Natural killer cell (primary cell): ENCODE data around the gene GATAD2A. TPM values are rescaled to one million over a fixed set of nuclear protein-coding genes. Genes with fewer than 3 reads are reported as not detected.

ENCODE experiments used
- ATAC-seq, 3 donors: fragments of 150-1000 bp in 2 of 3; fragments of 200-7000 bp in 1 of 3; cut with Tn5 transposase; 1 replicate in 1 of 3; 2 replicates in 2 of 3; pipeline ENCODE4 v1.10.0; 2021; ENCODE audit warnings: mild to moderate bottlenecking in 2 of 3, moderate library complexity in 2 of 3
- DNase-seq, 2 donors: peaks; one replicate each; pipeline versions ENCODE4 v3.0.0 to v3.0.0-alpha.2; 2013 to 2021; ENCODE audit warnings: mixed read lengths in 1 of 2
- H3K27ac ChIP-seq: one replicate; pipeline ENCODE4 v1.5.1; 2013; ENCODE audit warnings: mild to moderate bottlenecking, low read length
- H3K27me3 ChIP-seq: one replicate; pipeline ENCODE4 v1.6.1; 2013; ENCODE audit warnings: low read length; ENCODE audit not compliant: control insufficient read depth, insufficient read depth
- H3K36me3 ChIP-seq: one replicate; pipeline ENCODE4 v1.6.1; 2013; ENCODE audit warnings: low read length; ENCODE audit not compliant: control insufficient read depth, insufficient read depth
- H3K4me1 ChIP-seq: one replicate; pipeline ENCODE4 v1.6.1; 2013; ENCODE audit warnings: low read length; ENCODE audit not compliant: control insufficient read depth, insufficient read depth
- H3K4me3 ChIP-seq: one replicate; pipeline ENCODE4 v1.5.1; 2013; ENCODE audit warnings: low read length
- H3K9me3 ChIP-seq: one replicate; pipeline ENCODE4 v1.6.1; 2013; ENCODE audit warnings: low read length; ENCODE audit not compliant: control insufficient read depth, insufficient read depth
- H3K27ac Mint-ChIP-seq, 2 donors: one replicate each; pipeline ENCODE4 v1.8.0; 2022; ENCODE audit warnings: mild to moderate bottlenecking in 2 of 2, mixed read lengths in 2 of 2, moderate library complexity in 1 of 2
- H3K27me3 Mint-ChIP-seq, 2 donors: one replicate each; pipeline ENCODE4 v1.8.0; 2022; ENCODE audit warnings: low read depth in 2 of 2, mixed read lengths in 2 of 2
- H3K36me3 Mint-ChIP-seq: one replicate; pipeline ENCODE4 v1.8.0; 2022; ENCODE audit warnings: mixed read lengths
- H3K4me1 Mint-ChIP-seq, 2 donors: one replicate each; pipeline ENCODE4 v1.8.0; 2022; ENCODE audit warnings: mixed read lengths in 2 of 2
- H3K4me3 Mint-ChIP-seq: one replicate; pipeline ENCODE4 v1.8.0; 2022; ENCODE audit warnings: mild to moderate bottlenecking, moderate library complexity, mixed read lengths
- H3K9me3 Mint-ChIP-seq, 2 donors: one replicate each; pipeline ENCODE4 v1.8.0; 2022; ENCODE audit warnings: mixed read lengths in 2 of 2
- WGBS: methylation state at CpG from one replicate; pipeline ENCODE4 v1.1.7; 2013; ENCODE audit warnings: missing lambda C conversion rate; ENCODE audit not compliant: insufficient coverage; 5-methylcytosine and 5-hydroxymethylcytosine counted together
- intact Hi-C: fragments of 100-400 bp; cut with micrococcal nuclease; formaldehyde crosslinking; loops from one replicate; pipeline ENCODE4 v1.14.2; 2022
- total RNA-seq, 4 donors: library from RNA; stranded (reverse); fragments of 120-200 nt in 1 of 4; gene quantifications; one replicate each; pipeline versions ENCODE4 v1.2.3 to v1.2.4, GENCODE V29; 2013 to 2022
- TF ChIP-seq, protein P1 (sequence below): fragments of 200-600 bp; IDR thresholded peaks from one replicate; pipeline ENCODE4 v1.8.0; 2022; ENCODE audit warnings: antibody characterized with exemption

The GATAD2A gene
- total RNA-seq, 3 donors from 2014 or later (not counting 1 experiment from before 2014, with no cell fraction given), result 209 to 232 (median 230) TPM

DNA sequence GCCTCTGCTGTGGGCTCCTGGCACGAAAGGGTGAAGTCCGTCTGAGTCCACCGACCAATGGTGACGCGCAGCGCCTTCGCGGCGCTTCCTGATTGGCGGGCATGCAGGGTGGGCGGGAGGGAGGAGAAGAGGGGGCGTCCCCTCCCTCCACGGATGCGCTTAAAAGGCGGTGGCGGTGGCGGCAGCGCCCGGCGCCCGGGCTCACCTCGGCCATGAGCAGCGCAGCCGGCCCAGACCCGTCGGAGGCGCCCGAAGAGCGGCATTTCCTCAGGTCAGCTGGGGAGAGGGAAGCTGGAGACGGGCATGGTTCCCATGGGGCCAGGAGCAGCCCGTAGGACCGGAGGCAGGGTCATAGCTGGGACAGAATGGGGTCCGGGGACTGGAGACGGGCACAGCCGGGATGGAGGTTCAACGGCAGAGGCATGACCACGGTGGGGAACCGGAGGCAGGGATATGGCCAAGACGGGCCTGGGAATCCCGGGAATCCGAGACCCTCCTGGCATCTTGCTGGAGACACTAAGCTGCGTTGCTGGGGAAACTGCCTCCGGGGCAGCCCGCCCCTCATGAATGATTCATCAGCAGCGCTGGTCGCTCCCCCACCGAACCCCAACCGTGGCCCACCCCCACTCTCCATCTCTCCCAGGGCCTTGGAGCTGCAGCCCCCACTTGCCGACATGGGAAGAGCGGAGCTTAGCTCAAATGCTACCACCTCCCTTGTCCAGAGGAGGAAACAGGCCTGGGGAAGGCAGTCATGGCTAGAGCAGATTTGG, 123.4 kb downstream of the GATAD2A start, which contains the start of gene YJEFN3:
Gene YJEFN3 (plus strand): TSS at position 191 of the 770 bp plus-strand sequence. CDS start 22 bp downstream, at position 213.
- peaks cover 21% of the 10 kb centered on the region for H3K36me3 ChIP-seq
- WGBS, result 95% methylated on average over 50 of the region's 50 CpGs
- H3K27ac ChIP-seq, result no peak within 1 kb of the TSS
- H3K9me3 ChIP-seq, result no peaks in the 10 kb centered on the region
- peaks cover 11% of the 10 kb centered on the region for H3K4me1 ChIP-seq
- H3K4me3 ChIP-seq, result no peak within 1 kb of the TSS
- Mint-ChIP-seq H3K36me3 (no peaks in the 10 kb centered on the region), H3K27ac (peak within 1 kb of the TSS in 1 of 2 donors; percentile 20), H3K4me3 (no peak within 1 kb of the TSS), H3K27me3 (no peaks in the 10 kb centered on the region), H3K4me1 (peaks cover 6 to 17% of the 10 kb centered on the region in 2 donors), H3K9me3 (no peaks in the 10 kb centered on the region)
- intact Hi-C loops, result no loop called here
- DNase-seq (no peak), ATAC-seq (no peak)
- H3K27me3 ChIP-seq, result no peaks in the 10 kb centered on the region
- TF ChIP-seq, protein P1, sequence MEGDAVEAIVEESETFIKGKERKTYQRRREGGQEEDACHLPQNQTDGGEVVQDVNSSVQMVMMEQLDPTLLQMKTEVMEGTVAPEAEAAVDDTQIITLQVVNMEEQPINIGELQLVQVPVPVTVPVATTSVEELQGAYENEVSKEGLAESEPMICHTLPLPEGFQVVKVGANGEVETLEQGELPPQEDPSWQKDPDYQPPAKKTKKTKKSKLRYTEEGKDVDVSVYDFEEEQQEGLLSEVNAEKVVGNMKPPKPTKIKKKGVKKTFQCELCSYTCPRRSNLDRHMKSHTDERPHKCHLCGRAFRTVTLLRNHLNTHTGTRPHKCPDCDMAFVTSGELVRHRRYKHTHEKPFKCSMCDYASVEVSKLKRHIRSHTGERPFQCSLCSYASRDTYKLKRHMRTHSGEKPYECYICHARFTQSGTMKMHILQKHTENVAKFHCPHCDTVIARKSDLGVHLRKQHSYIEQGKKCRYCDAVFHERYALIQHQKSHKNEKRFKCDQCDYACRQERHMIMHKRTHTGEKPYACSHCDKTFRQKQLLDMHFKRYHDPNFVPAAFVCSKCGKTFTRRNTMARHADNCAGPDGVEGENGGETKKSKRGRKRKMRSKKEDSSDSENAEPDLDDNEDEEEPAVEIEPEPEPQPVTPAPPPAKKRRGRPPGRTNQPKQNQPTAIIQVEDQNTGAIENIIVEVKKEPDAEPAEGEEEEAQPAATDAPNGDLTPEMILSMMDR, result no peak

DNA sequence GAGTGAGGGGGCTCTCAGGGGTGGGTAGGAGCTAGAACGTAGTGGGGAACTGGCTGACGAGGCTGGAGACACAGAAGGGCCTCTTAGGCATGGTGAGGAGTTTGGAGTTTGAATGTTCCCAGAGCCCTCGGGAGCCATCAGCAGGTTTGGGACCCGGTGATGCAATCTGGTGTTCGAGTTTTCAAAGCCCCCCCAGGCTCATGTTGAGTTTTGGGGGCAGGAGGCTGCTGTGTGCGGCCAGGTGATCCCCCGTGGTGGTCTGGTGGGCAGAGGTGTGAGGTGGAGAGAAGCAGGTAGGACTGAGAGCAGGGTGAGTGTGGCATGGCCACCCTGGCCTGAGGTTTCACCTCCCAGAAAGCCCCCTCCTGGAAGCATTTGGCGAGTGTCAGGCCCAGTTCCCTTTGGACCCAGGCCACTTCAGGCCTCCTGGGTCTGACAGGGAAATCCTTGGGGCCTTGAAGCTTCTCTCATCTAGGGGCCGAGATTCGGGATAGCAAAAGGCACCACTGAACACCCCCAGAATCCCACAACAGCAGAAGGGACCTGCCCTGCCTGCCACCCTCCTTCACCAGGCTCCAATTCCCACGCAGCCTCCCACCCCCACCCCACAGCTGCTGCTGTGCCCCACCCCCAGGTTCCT, 124.4 kb downstream of the GATAD2A start:
- Histone ChIP-seq H3K36me3 (peaks cover 13% of the 10 kb centered on the region), H3K27ac (no peak overlapping the region), H3K4me3 (no peak overlapping the region), H3K4me1 (peaks cover 11% of the 10 kb centered on the region), H3K27me3 (no peaks in the 10 kb centered on the region), H3K9me3 (no peaks in the 10 kb centered on the region)
- no peaks in the 10 kb centered on the region for H3K27me3 Mint-ChIP-seq
- DNase-seq (no peak), ATAC-seq (no peak)
- intact Hi-C loops, result no loop called here
- H3K36me3 Mint-ChIP-seq, result no peaks in the 10 kb centered on the region
- no peaks in the 10 kb centered on the region for H3K9me3 Mint-ChIP-seq
- 87% methylated on average over 11 of the region's 11 CpGs for WGBS
- no peak overlapping the region for H3K4me3 Mint-ChIP-seq
- H3K4me1 Mint-ChIP-seq, result peaks cover 6 to 22% of the 10 kb centered on the region in 2 donors
- H3K27ac Mint-ChIP-seq, result peak overlapping the region in 1 of 2 donors; percentile 20
- TF ChIP-seq, protein P1, result no peak

DNA sequence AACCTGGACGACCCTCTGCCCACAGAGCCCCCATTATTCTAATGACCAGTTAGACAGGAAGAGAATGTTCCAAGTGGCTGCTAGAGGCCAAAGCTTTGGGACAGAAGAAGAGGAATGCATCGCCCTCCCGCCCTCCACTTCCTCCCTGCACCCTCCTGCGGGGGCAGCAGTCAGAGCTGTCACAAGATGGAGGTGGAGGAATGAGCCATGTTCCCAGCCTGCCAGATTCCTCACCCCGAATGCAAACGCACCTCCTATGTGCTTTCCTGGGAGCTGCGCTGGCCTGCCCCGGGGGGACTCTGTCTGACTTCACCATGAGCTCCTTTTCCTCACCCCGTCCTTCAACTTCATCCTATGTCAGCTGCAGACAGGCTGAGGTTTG, 124.9 kb downstream of the GATAD2A start:
- 83% methylated on average over 5 of the region's 9 CpGs for WGBS
- peaks cover 13% of the 10 kb centered on the region for H3K36me3 ChIP-seq
- no peak overlapping the region for H3K27ac ChIP-seq
- peaks cover 6 to 22% of the 10 kb centered on the region in 2 donors for H3K4me1 Mint-ChIP-seq
- ATAC-seq (no peak), DNase-seq (no peak)
- H3K4me1 ChIP-seq, result peaks cover 11% of the 10 kb centered on the region
- peak overlapping the region in 1 of 2 donors; percentile 53 for H3K27ac Mint-ChIP-seq
- no peaks in the 10 kb centered on the region for H3K9me3 ChIP-seq
- intact Hi-C loops, result no loop called here
- no peak overlapping the region for H3K4me3 ChIP-seq
- H3K4me3 Mint-ChIP-seq, result no peak overlapping the region
- no peaks in the 10 kb centered on the region for H3K36me3 Mint-ChIP-seq
- no peaks in the 10 kb centered on the region for H3K27me3 Mint-ChIP-seq
- no peaks in the 10 kb centered on the region for H3K27me3 ChIP-seq
- no peaks in the 10 kb centered on the region for H3K9me3 Mint-ChIP-seq
- TF ChIP-seq, protein P1, result no peak
